Esophagus muscularis mucosa (tissue), 4 donors: ENCODE results near the gene HOXD1. TPM values are rescaled to one million over a fixed set of nuclear protein-coding genes. Genes with fewer than 3 reads are reported as not detected.

ENCODE experiments used
- DNase-seq: peaks from one replicate; pipeline ENCODE4 v3.0.0-alpha.2; 2017; ENCODE audit errors: extremely low spot score
- H3K27ac ChIP-seq, 4 donors: fragments of 200-600 bp; sonication (generic); replicated peaks in 1 of 4; 1 replicate in 3 of 4; 2 replicates in 1 of 4; pipeline ENCODE4 v1.5.1; 2016 to 2019; ENCODE audit warnings: mild to moderate bottlenecking in 1 of 4
- H3K27me3 ChIP-seq, 4 donors: fragments of 200-600 bp; sonication (generic); one replicate each; pipeline versions ENCODE4 v1.5.1 to v1.6.0; 2016 to 2019
- H3K36me3 ChIP-seq, 4 donors: fragments of 200-600 bp; sonication (generic); one replicate each; pipeline ENCODE4 v1.5.1; 2016 to 2019
- H3K4me1 ChIP-seq, 4 donors: fragments of 200-600 bp; sonication (generic); one replicate each; pipeline ENCODE4 v1.5.1; 2016 to 2019
- H3K4me3 ChIP-seq, 4 donors: fragments of 200-600 bp; sonication (generic); 1 replicate in 2 of 4; 2 replicates in 2 of 4; pipeline ENCODE4 v1.5.1; 2016 to 2019; ENCODE audit warnings: mild to moderate bottlenecking in 4 of 4, moderate library complexity in 1 of 4
- H3K9me3 ChIP-seq, 4 donors: fragments of 200-600 bp; sonication (generic); 1 replicate in 3 of 4; 2 replicates in 1 of 4; pipeline ENCODE4 v1.5.1; 2016 to 2019
- EP300 ChIP-seq: sonication (generic); formaldehyde crosslinking; IDR thresholded peaks from one replicate; pipeline ENCODE4 v1.6.1; 2017; ENCODE audit warnings: antibody characterized with exemption
- POLR2A ChIP-seq: fragments of 450-650 bp; IDR thresholded peaks from one replicate; pipeline ENCODE4 v1.6.1; 2017; ENCODE audit warnings: antibody characterized with exemption, moderate library complexity, mild to moderate bottlenecking, low read depth
- POLR2AphosphoS5 ChIP-seq, 2 donors: sonication (generic); formaldehyde crosslinking; IDR thresholded peaks; one replicate each; pipeline ENCODE4 v1.6.1; 2017; ENCODE audit warnings: antibody characterized with exemption in 2 of 2
- WGBS: methylation state at CpG from one replicate; pipeline ENCODE4 v1.1.5; 2018; 5-methylcytosine and 5-hydroxymethylcytosine counted together
- intact Hi-C: fragments of 100-400 bp; cut with DNase I; formaldehyde crosslinking; loops from one replicate; pipeline ENCODE4 v1.15.1; 2023
- total RNA-seq, 4 donors: library from RNA; depleted of rRNA; stranded (reverse); fragments of >200 nt; gene quantifications; one replicate each; pipeline versions ENCODE4 v1.1.0 to v1.2.1, GENCODE V29; 2016
- TF ChIP-seq, protein P1 (sequence below), 3 experiments: fragments of 200-600 bp in 2 of 3; fragments of 450-650 bp in 1 of 3; sonication (generic) in 2 of 3; IDR thresholded peaks; one replicate each; pipeline ENCODE4 v1.5.1; 2017 to 2019; ENCODE audit warnings: antibody characterized with exemption in 3 of 3, mild to moderate bottlenecking in 2 of 3, moderate library complexity in 1 of 3

HOXD1 gene
- total RNA-seq, 4 donors from 2014 or later: 0.19 to 0.34 TPM; not detected in 2

GRCh38 chr2:176165370-176166050, 23.0 kb upstream of the HOXD1 start:
- Histone ChIP-seq H3K27me3 (peaks cover 0 to 100% (median 55%) of the 10 kb centered on the region in 4 donors), H3K4me1 (peaks cover 0 to 29% (median 19%) of the 10 kb centered on the region in 4 donors), H3K4me3 (peak overlapping the region in 1 of 4 donors; percentile 1), H3K36me3 (no peaks in the 10 kb centered on the region), H3K27ac (no peak overlapping the region), H3K9me3 (peaks cover 0 to 5% (median 0%) of the 10 kb centered on the region in 4 donors)
- TF ChIP-seq EP300 (no peak), POLR2A (no peak), POLR2AphosphoS5 (IDR thresholded peaks at IDR 0.05) (no peak)
- TF ChIP-seq, protein P1, sequence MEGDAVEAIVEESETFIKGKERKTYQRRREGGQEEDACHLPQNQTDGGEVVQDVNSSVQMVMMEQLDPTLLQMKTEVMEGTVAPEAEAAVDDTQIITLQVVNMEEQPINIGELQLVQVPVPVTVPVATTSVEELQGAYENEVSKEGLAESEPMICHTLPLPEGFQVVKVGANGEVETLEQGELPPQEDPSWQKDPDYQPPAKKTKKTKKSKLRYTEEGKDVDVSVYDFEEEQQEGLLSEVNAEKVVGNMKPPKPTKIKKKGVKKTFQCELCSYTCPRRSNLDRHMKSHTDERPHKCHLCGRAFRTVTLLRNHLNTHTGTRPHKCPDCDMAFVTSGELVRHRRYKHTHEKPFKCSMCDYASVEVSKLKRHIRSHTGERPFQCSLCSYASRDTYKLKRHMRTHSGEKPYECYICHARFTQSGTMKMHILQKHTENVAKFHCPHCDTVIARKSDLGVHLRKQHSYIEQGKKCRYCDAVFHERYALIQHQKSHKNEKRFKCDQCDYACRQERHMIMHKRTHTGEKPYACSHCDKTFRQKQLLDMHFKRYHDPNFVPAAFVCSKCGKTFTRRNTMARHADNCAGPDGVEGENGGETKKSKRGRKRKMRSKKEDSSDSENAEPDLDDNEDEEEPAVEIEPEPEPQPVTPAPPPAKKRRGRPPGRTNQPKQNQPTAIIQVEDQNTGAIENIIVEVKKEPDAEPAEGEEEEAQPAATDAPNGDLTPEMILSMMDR (IDR thresholded peaks at IDR 0.05): no peak
- intact Hi-C loops: no loop called here
- no peak for DNase-seq
- WGBS: 19% methylated on average over 21 of the region's 26 CpGs

- Histone ChIP-seq H3K4me3 (no peak overlapping the region), H3K36me3 (no peaks in the 10 kb centered on the region), H3K27ac (no peak overlapping the region), H3K4me1 (peaks cover 0 to 26% (median 17%) of the 10 kb centered on the region in 4 donors), H3K9me3 (peaks cover 0 to 5% (median 0%) of the 10 kb centered on the region in 4 donors), H3K27me3 (peaks cover 0 to 100% (median 54%) of the 10 kb centered on the region in 4 donors)
- intact Hi-C loops: no loop called here
- TF ChIP-seq POLR2A (no peak), EP300 (no peak), POLR2AphosphoS5 (IDR thresholded peaks at IDR 0.05) (no peak)
- TF ChIP-seq, protein P1 (IDR thresholded peaks at IDR 0.05): no peak
- DNase-seq: no peak
- whole genome bisulfite sequencing: 54% methylated on average over 2 of the region's 2 CpGs
Observed at GRCh38 chr2:176166272-176166671, 22.2 kb upstream of the HOXD1 start.

DNA sequence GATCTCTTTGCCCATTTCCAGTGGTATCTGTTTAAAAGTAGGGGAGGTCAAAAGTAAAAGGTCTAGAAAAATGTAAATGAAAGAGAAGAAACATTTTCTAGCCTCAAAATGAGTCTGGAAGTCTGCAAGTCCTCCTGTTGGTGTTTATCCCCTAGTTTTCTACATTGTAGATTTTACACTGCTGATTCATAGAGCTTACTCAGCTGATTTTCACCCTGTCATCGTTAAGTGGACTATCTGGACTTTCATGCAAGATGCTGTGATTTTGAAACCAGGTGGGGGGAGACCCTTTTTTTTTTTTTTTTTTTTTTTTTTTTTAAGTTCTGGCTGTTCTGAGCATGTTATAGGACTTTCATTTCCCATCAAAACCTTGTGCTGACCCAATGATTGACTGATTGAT, 21.1 kb upstream of the HOXD1 start:
- H3K36me3 ChIP-seq: no peaks in the 10 kb centered on the region
- H3K4me1 ChIP-seq: peaks cover 0 to 30% (median 23%) of the 10 kb centered on the region in 4 donors
- H3K27me3 ChIP-seq: peaks cover 0 to 100% (median 57%) of the 10 kb centered on the region in 4 donors
- no peak overlapping the region for H3K4me3 ChIP-seq
- intact Hi-C loops: no loop called here
- TF ChIP-seq, protein P1 (IDR thresholded peaks at IDR 0.05): no peak
- TF ChIP-seq EP300: no peak
- no peak for TF ChIP-seq POLR2A
- no peak for TF ChIP-seq POLR2AphosphoS5 (IDR thresholded peaks at IDR 0.05)
- peaks cover 0 to 5% (median 0%) of the 10 kb centered on the region in 4 donors for H3K9me3 ChIP-seq
- H3K27ac ChIP-seq: no peak overlapping the region
- 61% methylated on average over 1 of the region's 1 CpG for WGBS
- DNase-seq: no peak

- TF ChIP-seq, protein P1 (IDR thresholded peaks at IDR 0.05): no peak
- Histone ChIP-seq H3K27ac (no peak overlapping the region), H3K27me3 (peaks cover 0 to 100% (median 57%) of the 10 kb centered on the region in 4 donors), H3K9me3 (peaks cover 0 to 5% (median 0%) of the 10 kb centered on the region in 4 donors), H3K4me3 (no peak overlapping the region), H3K36me3 (no peaks in the 10 kb centered on the region), H3K4me1 (peaks cover 0 to 29% (median 22%) of the 10 kb centered on the region in 4 donors)
- intact Hi-C loops: no loop called here
- 86% methylated on average over 1 of the region's 5 CpGs for WGBS
- DNase-seq: no peak
Observed at GRCh38 chr2:176169181-176169580, 19.3 kb upstream of the HOXD1 start.
